HEK293 (cell line): ENCODE results near the gene MED29.

ENCODE experiments used
- CTCF ChIA-PET: fragments of 350-600 bp; formaldehyde crosslinking; extraction: SDS; loops from one replicate; lab custom pipeline; 2021; ENCODE audit warnings: antibody characterized with exemption; lab: Yijun Ruan, JAX
- POLR2A ChIA-PET: fragments of 300-600 bp; formaldehyde crosslinking; extraction: SDS; loops from one replicate; lab custom pipeline; 2020; ENCODE audit warnings: antibody characterized with exemption, inconsistent platforms; lab: Yijun Ruan, JAX
- H3K27ac ChIP-seq: fragments of 200-500 bp; sonication (Bioruptor generic); 2 replicates; pipeline ENCODE4 v1.5.1; 2014; ENCODE audit warnings: low read depth, low read length, control low read depth, inconsistent platforms; ENCODE audit errors: extremely low read depth
- H3K36me3 ChIP-seq, 2 experiments: fragments of 200-500 bp in 1 of 2; sonication (Bioruptor generic) in 1 of 2; 1 replicate in 1 of 2; 2 replicates in 1 of 2; pipeline ENCODE4 v1.5.1; 2014 to 2017; ENCODE audit warnings: inconsistent platforms in 2 of 2, low read length in 2 of 2; ENCODE audit not compliant: control insufficient read depth in 2 of 2, insufficient read depth in 1 of 2
- H3K4me1 ChIP-seq: fragments of 200-500 bp; sonication (Bioruptor generic); 2 replicates; pipeline ENCODE4 v1.5.1; 2014; ENCODE audit warnings: mild to moderate bottlenecking, low read length, inconsistent platforms; ENCODE audit not compliant: control insufficient read depth, insufficient read depth
- H3K4me3 ChIP-seq: 2 replicates; pipeline ENCODE4 v1.5.1; 2011; ENCODE audit warnings: low read depth, mild to moderate bottlenecking, control low read depth, low read length, moderate library complexity
- H3K9me3 ChIP-seq: fragments of 200-500 bp; sonication (Bioruptor generic); 2 replicates; pipeline ENCODE4 v1.5.1; 2014; ENCODE audit warnings: low read depth, low read length, inconsistent platforms; ENCODE audit not compliant: control insufficient read depth, insufficient read depth
- GFI1B ChIP-seq: fragments of 450-650 bp; formaldehyde crosslinking; IDR thresholded peaks from 2 replicates; pipeline ENCODE4 v1.5.1; 2016; ENCODE audit warnings: missing biosample characterization, missing genetic modification characterization
- GLI2 ChIP-seq: fragments of 450-650 bp; formaldehyde crosslinking; IDR thresholded peaks from 2 replicates; pipeline ENCODE4; 2017; ENCODE audit warnings: missing biosample characterization, missing genetic modification characterization, low read depth, borderline replicate concordance
- HIC1 ChIP-seq: fragments of 450-650 bp; formaldehyde crosslinking; IDR thresholded peaks from 2 replicates; pipeline ENCODE4 v1.5.1; 2016; ENCODE audit warnings: missing biosample characterization, missing genetic modification characterization
- IKZF3 ChIP-seq: fragments of 450-650 bp; IDR thresholded peaks from 2 replicates; pipeline ENCODE4 v1.5.0; 2018; ENCODE audit warnings: missing biosample characterization, mild to moderate bottlenecking, missing genetic modification characterization, moderate library complexity
- PRDM6 ChIP-seq: fragments of 450-650 bp; formaldehyde crosslinking; IDR thresholded peaks from 2 replicates; pipeline ENCODE4 v1.5.1; 2017; ENCODE audit warnings: missing biosample characterization, missing genetic modification characterization
- REPIN1 ChIP-seq: fragments of 450-650 bp; formaldehyde crosslinking; IDR thresholded peaks from 2 replicates; pipeline ENCODE4 v1.5.1; 2017; ENCODE audit warnings: missing biosample characterization, missing genetic modification characterization, low read depth
- ZBTB20 ChIP-seq: fragments of 450-650 bp; formaldehyde crosslinking; IDR thresholded peaks from 2 replicates; pipeline ENCODE4 v1.5.1; 2016; ENCODE audit warnings: missing biosample characterization, missing genetic modification characterization
- ZFHX2 ChIP-seq: fragments of 450-650 bp; formaldehyde crosslinking; conservative IDR thresholded peaks from 2 replicates; pipeline ENCODE4 v1.5.1; 2016; ENCODE audit warnings: missing biosample characterization, missing genetic modification characterization
- ZNF10 ChIP-seq: fragments of 450-650 bp; formaldehyde crosslinking; IDR thresholded peaks from 2 replicates; pipeline ENCODE4 v1.5.1; 2017; ENCODE audit warnings: missing biosample characterization, missing genetic modification characterization
- ZNF146 ChIP-seq: fragments of 450-650 bp; formaldehyde crosslinking; IDR thresholded peaks from 2 replicates; pipeline ENCODE4 v1.5.1; 2016; ENCODE audit warnings: missing biosample characterization, missing genetic modification characterization
- ZNF157 ChIP-seq: fragments of 450-650 bp; formaldehyde crosslinking; IDR thresholded peaks from 2 replicates; pipeline ENCODE4 v1.5.1; 2016; ENCODE audit warnings: missing biosample characterization, missing genetic modification characterization
- ZNF2 ChIP-seq: fragments of 450-650 bp; formaldehyde crosslinking; IDR thresholded peaks from 2 replicates; pipeline ENCODE4 v1.5.1; 2016; ENCODE audit warnings: missing biosample characterization, missing genetic modification characterization
- ZNF280C ChIP-seq: fragments of 450-650 bp; formaldehyde crosslinking; IDR thresholded peaks from 2 replicates; pipeline ENCODE4 v1.5.1; 2016; ENCODE audit warnings: missing biosample characterization, missing genetic modification characterization
- ZNF341 ChIP-seq: fragments of 450-650 bp; formaldehyde crosslinking; IDR thresholded peaks from 2 replicates; pipeline ENCODE4; 2016; ENCODE audit warnings: low read depth, missing biosample characterization, missing genetic modification characterization
- ZNF354C ChIP-seq: fragments of 450-650 bp; formaldehyde crosslinking; IDR thresholded peaks from 2 replicates; pipeline ENCODE4 v1.5.1; 2016; ENCODE audit warnings: missing biosample characterization, missing genetic modification characterization, low read depth, borderline replicate concordance
- ZNF391 ChIP-seq: fragments of 450-650 bp; formaldehyde crosslinking; IDR thresholded peaks from 2 replicates; pipeline ENCODE4 v1.5.1; 2016; ENCODE audit warnings: low read depth, missing biosample characterization, missing genetic modification characterization, borderline replicate concordance
- ZNF398 ChIP-seq: fragments of 450-650 bp; formaldehyde crosslinking; IDR thresholded peaks from 2 replicates; pipeline ENCODE4 v1.5.1; 2017; ENCODE audit warnings: missing biosample characterization, missing genetic modification characterization
- ZNF423 ChIP-seq: fragments of 450-650 bp; formaldehyde crosslinking; IDR thresholded peaks from 2 replicates; pipeline ENCODE4 v1.5.1; 2016; ENCODE audit warnings: missing biosample characterization, missing genetic modification characterization
- ZNF521 ChIP-seq: fragments of 450-650 bp; formaldehyde crosslinking; IDR thresholded peaks from 2 replicates; pipeline ENCODE4 v1.5.1; 2017; ENCODE audit warnings: missing biosample characterization, mild to moderate bottlenecking, missing genetic modification characterization
- ZNF544 ChIP-seq: fragments of 450-650 bp; formaldehyde crosslinking; IDR thresholded peaks from 2 replicates; pipeline ENCODE4 v1.5.0; 2017; ENCODE audit warnings: missing biosample characterization, missing genetic modification characterization
- ZNF596 ChIP-seq: fragments of 450-650 bp; IDR thresholded peaks from 2 replicates; pipeline ENCODE4 v1.5.0; 2018; ENCODE audit warnings: missing biosample characterization, mild to moderate bottlenecking, missing genetic modification characterization, moderate library complexity
- ZNF626 ChIP-seq: fragments of 450-650 bp; sonication (Bioruptor Pico); formaldehyde crosslinking; IDR thresholded peaks from 2 replicates; pipeline ENCODE4 v1.5.1; 2018; ENCODE audit warnings: missing biosample characterization, missing genetic modification characterization, inconsistent platforms
- ZNF654 ChIP-seq: fragments of 450-650 bp; formaldehyde crosslinking; IDR thresholded peaks from 2 replicates; pipeline ENCODE4 v1.5.1; 2016; ENCODE audit warnings: low read depth, missing biosample characterization, missing genetic modification characterization
- ZNF660 ChIP-seq: fragments of 450-650 bp; IDR thresholded peaks from 2 replicates; pipeline ENCODE4 v1.5.1; 2018; ENCODE audit warnings: missing biosample characterization, mild to moderate bottlenecking, missing genetic modification characterization
- ZNF791 ChIP-seq: fragments of 450-650 bp; formaldehyde crosslinking; IDR thresholded peaks from 2 replicates; pipeline ENCODE4 v1.5.1; 2016; ENCODE audit warnings: missing biosample characterization, missing genetic modification characterization
- ZSCAN5A ChIP-seq: fragments of 450-650 bp; formaldehyde crosslinking; IDR thresholded peaks from 2 replicates; pipeline ENCODE4 v1.5.1; 2016; ENCODE audit warnings: missing biosample characterization, missing genetic modification characterization
- ZXDB ChIP-seq: fragments of 450-650 bp; formaldehyde crosslinking; IDR thresholded peaks from 2 replicates; pipeline ENCODE4 v1.5.1; 2016; ENCODE audit warnings: missing biosample characterization, missing genetic modification characterization

Gene MED29

GRCh38 chr19:39402346-39403300, 11.4 kb downstream of the MED29 start:
- POLR2A ChIA-PET = interaction anchor here (0.6 to 11.2 kb wide), 7 partner anchors 9 to 1040 kb away, joined by 3 to 175 read pairs (median 5); partner anchors contain the start of genes MED29, PAF1, PLEKHG2 and RPS16
- peak overlapping the region; percentile 93 for H3K27ac ChIP-seq
- H3K4me1 ChIP-seq = peaks cover 34% of the 10 kb centered on the region
- no peaks in the 10 kb centered on the region for H3K9me3 ChIP-seq
- CTCF ChIA-PET = interaction anchor here (0.9 to 3.7 kb wide), 5 partner anchors 9 to 12 kb away, joined by 3 to 63 read pairs (median 10); partner anchors contain the start of genes MED29, PAF1 and PLEKHG2
- H3K4me3 ChIP-seq = peak overlapping the region; percentile 34
- peaks cover 4 to 9% of the 10 kb centered on the region in 2 experiments for H3K36me3 ChIP-seq
- TF ChIP-seq ZFHX2 = peak; percentile 100
- peak; percentile 92 for TF ChIP-seq ZSCAN5A (tag by site-specific recombination)
- 0 out of 2 replicates have a peak, but pooled peaks have one; percentile 52 for TF ChIP-seq REPIN1 (tag by site-specific recombination)
- TF ChIP-seq ZNF146 = peak; percentile 41; the same call in 1 of the 2 replicates
- peak; percentile 41; the same call in 1 of the 2 replicates for TF ChIP-seq ZNF341 (tag by site-specific recombination)
- TF ChIP-seq ZNF660 = peak; percentile 69
- TF ChIP-seq ZNF654 (tag by site-specific recombination) = no peak
- TF ChIP-seq ZNF521 (tag by site-specific recombination) = no peak
- no peak; the same call in 1 of the 2 replicates for TF ChIP-seq PRDM6 (tag by site-specific recombination)
- peak; percentile 92 for TF ChIP-seq IKZF3
- no peak for TF ChIP-seq ZNF544 (tag by site-specific recombination)
- TF ChIP-seq ZNF398 = peak; percentile 96
- TF ChIP-seq ZXDB (tag by site-specific recombination) = peak; percentile 93; the same call in 1 of the 2 replicates
- TF ChIP-seq HIC1 (tag by site-specific recombination) = peak; percentile 98
- TF ChIP-seq ZNF596 (tag by site-specific recombination) = no peak
- no peak for TF ChIP-seq ZNF280C
- 0 out of 2 replicates have a peak, but pooled peaks have one; percentile 4 for TF ChIP-seq ZNF423 (tag by site-specific recombination)
- TF ChIP-seq ZNF2 (tag by site-specific recombination) = peak; percentile 92
- no peak for TF ChIP-seq GFI1B
- TF ChIP-seq ZBTB20 (tag by site-specific recombination) = peak; percentile 89
- 0 out of 2 replicates have a peak, but pooled peaks have one; percentile 7 for TF ChIP-seq ZNF10 (tag by site-specific recombination)
- TF ChIP-seq ZNF157 (tag by site-specific recombination) = no peak
- TF ChIP-seq ZNF354C (tag by site-specific recombination) = no peak
- TF ChIP-seq ZNF391 (tag by site-specific recombination) = peak; percentile 15; the same call in 1 of the 2 replicates
- TF ChIP-seq GLI2 (tag by site-specific recombination) = no peak
- TF ChIP-seq ZNF626 (tag by site-specific recombination) = no peak
- no peak for TF ChIP-seq ZNF791 (tag by site-specific recombination)
